Activated T-cell treated with anti-CD3 and anti-CD28 coated beads, Interleukin-2, amount 50 U/mL, for 1 hour (primary cell): ENCODE results near the gene KLK14.

Experiments
- DNase-seq: peaks from one replicate; pipeline ENCODE4 v3.0.0-alpha.2; 2020

KLK14 gene

GRCh38 chr19:51107406-51108065, 24.8 kb upstream of the KLK14 start:
- DNase-seq, result no peak

DNA sequence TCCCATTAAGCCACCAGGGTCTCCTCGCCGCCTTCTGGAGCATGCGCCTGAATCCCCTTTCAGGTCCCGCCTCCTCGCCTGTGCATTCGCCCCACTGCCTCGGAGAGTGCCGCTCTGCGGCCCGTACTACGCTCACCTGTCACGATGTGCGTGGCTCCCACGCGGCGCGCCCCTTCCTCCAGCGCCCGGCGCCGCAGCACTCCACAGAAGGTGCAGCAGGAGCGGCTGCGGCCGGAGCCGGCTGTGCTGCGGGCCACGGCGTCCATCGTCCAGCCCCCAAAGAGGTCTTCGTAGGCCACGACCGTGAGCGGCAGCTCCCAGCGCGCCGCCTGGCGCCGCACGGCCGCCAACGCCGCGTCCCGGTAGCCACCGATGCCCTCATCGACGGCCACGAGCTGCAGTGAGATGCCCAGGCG, 21.2 kb upstream of the KLK14 start:
- no peak for DNase-seq

DNA sequence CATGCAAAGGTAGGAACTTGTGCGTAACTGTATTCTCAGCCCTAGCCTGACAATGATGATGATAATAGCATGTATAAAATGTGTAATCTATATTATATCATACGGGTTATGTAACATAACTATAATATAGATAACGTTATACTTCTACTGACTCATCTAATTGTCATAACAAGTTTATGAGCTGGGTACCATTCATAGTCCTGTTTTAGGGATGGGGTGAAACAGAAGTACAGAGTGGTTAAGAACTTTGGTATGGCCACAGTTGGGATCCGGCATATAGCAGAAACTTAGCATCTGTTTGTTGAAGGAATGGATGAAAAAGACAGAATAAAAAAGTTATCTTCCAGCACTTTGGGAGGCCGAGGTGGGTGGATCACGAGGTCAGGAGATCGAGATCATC, 20.3 kb upstream of the KLK14 start:
- no peak for DNase-seq

- DNase-seq, result no peak
These were observed 18.6 kb upstream of the KLK14 start for GRCh38 chr19:51101171-51101865.

- no peak for DNase-seq
These were observed 17.9 kb upstream of the KLK14 start for GRCh38 chr19:51100601-51101000.

GRCh38 chr19:51099047-51099382, 16.3 kb upstream of the KLK14 start:
- no peak for DNase-seq

DNA sequence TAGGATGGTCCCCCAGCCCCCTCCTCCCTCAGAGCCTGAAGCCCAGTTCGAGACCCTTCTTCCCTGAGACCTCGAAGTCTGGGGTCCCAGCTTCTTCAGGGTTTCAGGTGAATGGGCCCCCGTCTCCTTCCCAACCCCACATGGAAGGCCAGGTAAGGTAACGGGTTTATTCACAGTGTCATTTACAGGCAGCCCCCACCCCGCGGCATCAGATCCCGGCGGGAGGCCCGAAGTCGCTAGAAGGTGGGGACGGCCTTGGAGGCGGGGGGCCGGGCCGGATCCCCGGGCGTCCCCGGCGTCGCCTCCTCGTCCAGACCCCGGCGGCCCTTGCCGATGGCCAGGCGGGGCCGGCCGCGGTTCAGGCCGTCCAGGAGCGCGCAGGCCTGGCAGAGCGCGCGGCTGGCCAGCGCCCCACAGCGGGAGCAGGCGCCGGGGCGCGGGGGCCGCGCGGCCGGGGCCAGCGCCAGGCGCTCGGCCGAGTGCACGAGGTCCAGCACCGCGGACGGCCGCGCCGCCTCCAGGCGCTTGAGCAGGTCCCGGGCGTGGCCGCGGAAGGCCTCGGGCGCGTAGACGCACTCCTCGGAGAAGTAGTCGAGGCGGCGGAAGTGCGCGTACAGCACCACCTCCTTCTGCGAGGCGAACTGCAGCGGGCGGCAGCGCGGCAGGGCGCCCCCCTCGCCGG, 15.8 kb upstream of the KLK14 start:
- peak; percentile 65 for DNase-seq

GRCh38 chr19:51097796-51098195, 15.1 kb upstream of the KLK14 start:
- no peak for DNase-seq

DNA sequence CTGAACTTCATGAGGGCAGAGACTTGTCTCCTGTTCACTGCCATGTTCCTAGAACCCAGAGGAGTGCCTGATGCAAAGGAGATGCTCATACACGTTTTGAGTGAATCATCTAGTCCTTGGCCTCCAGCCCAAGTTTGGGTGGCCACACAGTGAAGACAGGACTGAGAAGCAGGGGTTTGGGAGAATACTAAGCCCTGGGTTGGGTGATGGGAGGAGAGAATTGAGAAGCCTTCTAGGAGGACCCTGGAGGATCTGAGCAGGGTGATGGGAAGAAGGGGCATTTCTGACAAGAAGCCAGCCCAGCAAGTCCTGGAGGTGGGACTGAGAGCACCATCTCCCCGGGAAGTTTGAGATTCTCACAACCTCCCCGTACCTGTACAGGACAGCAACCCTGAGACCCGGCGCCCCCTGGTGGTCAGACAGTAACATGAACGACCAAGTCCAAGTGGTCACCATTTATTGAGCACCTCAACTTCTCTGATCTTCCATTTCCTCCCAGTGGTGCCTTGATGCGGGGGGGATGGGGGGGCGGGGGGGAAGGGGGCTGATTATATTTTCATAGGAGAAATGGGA, 14.6 kb upstream of the KLK14 start:
- DNase-seq, result peak; percentile 71

DNA sequence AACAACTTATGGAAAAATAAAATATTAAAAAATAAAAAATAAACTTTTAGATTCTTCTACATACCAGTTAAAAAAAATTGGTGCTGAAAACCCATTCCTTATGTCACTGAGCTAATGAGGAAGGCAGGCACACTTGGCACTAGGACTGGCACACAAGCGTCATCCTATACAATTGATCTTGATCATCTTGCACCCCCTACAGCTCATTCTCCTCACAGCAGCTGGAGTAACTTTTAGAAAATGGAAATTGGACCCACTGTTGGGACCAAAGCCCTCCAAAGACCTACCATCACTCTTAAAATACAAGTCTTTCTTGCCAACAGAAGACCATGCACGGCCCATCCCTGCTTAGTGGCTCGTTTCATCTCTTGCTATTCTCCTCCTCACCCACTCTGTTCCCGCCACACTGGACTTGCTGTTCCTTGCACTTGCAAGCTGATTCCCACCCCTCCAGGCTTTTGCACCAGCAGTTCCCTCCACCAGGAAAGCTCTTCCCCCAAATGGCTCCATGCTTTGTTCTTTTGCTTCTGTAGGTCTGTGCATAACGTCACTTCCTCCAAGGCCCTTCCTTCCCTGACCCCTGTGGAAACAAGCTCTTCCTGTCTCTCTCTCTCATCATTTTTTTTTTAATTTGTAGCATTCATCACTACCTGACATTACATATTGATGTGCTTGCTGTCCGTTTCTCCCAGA, 13.9 kb upstream of the KLK14 start:
- DNase-seq, result no peak

DNA sequence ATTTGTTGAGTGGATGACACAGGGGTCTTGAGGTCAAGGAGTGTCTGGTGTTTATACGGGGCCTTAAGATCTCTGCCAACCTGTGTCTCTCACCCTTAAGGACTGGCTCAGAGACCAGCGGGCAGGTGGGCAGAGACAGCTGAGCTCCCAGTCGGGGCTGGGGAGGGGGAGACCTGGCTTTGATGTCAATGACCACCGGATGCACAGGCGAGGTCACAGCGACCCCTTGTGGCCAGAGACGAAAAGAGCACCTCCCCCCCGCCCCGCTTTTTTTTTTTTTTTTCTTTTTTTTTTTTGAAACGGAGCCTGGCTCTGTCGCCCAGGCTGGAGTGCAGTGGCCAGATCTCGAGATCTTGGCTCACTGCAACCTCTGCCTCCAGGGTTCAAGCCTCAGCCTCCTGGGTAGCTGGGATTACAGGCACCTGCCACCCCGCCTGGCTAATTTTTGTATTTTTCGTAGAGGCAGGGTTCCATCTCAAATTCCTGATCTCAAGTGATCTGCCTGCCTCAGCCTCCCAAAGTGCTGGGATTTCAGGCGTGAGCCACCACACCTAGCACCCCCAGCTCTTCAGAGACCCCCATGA, 12.1 kb upstream of the KLK14 start:
- DNase-seq, result peak; percentile 35

DNA sequence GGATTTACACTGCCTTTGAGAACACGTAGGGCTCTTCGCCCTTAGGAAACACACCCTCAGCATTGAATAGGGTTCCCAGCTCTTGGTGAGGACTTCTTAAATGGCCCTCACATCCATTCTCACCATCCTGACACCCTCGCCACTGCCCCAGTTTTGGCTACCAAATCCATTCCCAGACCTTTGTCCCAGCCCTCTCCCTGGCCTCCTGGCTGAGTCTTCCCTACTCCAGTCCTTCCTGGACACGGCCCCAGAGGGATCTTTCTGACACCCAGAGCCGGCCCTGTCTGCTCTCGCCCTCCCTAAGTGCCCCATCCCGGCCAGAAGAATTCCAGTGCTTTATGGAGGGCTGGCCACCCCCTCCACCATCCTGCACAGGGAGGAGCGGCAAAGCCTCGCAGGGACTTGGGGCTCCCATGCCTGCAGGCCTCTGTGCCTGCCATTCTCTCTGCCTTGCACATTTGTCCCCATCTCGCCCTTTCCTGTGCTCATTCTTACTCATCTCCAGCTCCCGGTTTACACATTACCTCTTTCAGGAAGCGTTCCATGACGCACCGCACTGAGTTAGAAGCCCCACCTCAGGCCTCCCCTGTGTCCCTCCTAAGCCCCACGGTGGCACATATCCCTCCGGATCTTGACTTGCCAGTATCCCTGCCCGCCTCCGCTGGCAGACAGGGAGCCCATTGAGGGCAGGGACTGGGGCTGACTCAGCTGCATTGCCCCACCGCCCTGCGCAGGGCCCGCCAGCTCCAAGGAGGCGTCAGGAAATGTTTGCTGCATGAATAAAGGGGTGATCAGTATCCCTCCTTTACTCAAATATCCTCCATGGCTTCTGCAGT, 11.0 kb upstream of the KLK14 start:
- DNase-seq, result no peak

DNA sequence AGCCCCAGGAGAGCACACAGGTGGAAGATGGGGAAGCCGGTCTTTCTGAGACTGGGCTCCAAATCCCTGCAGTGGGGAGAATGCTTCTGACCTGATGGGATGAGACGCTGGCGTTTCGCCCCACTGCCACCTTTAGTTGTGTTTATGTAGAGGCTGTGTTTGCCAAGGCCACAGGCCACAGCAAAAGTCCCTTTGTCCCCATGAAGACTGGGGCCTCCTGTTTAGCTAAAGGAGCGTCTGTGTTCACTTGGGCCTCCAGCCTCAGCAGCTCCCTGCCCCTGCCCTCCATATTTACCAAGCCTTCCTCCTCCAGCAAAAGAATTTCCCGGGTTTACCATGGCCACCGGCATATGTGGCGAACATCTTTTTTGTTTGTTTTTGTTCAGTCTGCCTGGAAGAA, 10.4 kb upstream of the KLK14 start:
- no peak for DNase-seq

DNA sequence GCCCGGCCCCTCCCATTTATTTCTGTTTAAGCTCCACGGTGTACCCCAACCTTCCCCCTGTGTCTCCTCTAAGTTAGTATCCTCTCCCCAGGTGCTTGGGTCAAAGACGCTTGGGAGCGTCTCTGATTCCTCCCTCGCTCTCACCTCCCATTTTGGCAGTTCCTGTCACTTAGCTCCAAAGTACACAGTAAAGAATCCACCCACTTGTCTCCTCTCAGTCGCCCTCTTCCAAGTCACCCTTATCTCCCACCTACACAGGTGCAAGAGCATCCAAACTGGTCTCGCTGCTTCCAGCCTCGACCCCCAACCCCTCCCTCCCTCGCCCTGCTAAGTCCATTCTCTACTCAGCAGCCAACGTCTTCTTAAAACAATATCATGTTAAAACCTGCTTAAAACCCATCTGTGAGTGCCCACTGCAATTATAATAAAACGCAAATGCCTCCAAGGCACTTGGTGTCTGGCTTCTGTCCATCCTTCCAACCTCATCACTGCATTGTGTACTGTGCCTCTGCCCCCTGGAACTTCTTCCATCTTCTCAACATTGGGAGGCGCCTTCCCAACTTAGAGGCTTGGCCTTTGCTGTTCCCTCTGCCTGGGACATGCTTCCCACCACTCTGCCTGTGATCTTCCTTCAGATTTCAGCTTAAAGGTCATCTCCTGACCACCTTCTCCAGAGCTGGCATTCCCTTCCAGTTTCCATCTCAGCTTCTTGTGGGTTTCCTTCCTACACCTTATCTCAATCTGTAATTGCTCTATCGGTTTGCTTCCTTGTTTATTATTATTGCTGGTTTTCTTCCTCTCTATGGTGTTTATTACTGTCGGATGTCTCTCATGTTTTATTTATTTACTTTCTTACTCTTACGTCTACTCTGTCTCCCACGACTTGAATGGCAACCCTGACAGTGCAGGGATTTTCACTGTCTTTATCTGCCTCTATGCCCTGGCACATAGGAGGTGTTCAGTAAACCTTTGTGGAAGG, 9.5 kb upstream of the KLK14 start:
- no peak for DNase-seq

- DNase-seq, result no peak
These were observed 8.4 kb upstream of the KLK14 start for GRCh38 chr19:51091126-51091525.

- no peak for DNase-seq
These were observed 7.8 kb upstream of the KLK14 start for GRCh38 chr19:51090471-51090870.

- DNase-seq, result no peak
These were observed 7.1 kb upstream of the KLK14 start for GRCh38 chr19:51089786-51090185.

GRCh38 chr19:51086153-51086850, 3.6 kb upstream of the KLK14 start:
- no peak for DNase-seq

DNA sequence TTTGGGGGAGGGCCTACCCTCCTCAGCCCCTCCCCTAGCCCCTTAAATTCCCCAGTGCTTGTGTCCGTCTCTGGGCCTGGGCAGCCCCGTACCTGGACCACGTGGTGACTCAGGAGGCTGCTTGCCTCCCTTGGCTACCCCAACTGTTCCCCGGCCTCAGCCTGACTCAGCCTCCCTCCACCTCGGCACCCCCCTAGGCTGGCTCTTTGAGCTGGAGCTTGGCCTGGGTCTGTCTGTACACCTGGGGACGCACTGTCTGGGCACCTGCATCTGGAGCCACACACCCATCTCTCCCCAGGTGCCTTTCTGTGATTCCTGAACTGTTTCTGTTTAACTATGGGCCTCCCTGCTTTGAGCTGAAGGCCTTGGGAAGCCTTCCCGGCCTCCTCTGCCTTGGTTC, 1.8 kb upstream of the KLK14 start:
- no peak for DNase-seq

- no peak for DNase-seq
These were observed 1.1 kb upstream of the KLK14 start for GRCh38 chr19:51083783-51084182.
